H1 (cell line): ENCODE data around the gene PTGER3. TPM values are rescaled to one million over a fixed set of nuclear protein-coding genes. Genes with fewer than 3 reads are reported as not detected.

ENCODE experiments used
- CTCF ChIA-PET: fragments of 300-600 bp; sonication (Branson Sonifier 250); formaldehyde crosslinking; loops from one replicate; lab custom pipeline; 2021; ENCODE audit not compliant: partially characterized antibody; lab: Charles Lee
- POLR2A ChIA-PET: fragments of 300-600 bp; sonication (Branson Sonifier 250); formaldehyde crosslinking; loops from one replicate; lab custom pipeline; 2021; ENCODE audit warnings: inconsistent platforms; ENCODE audit not compliant: partially characterized antibody; lab: Charles Lee
- DNase-seq, 2 experiments: peaks; one replicate each; pipeline versions ENCODE4 v3.0.0 to v3.0.0-alpha.2; 2010 to 2022; ENCODE audit warnings: low spot score in 2 of 2, low read depth in 1 of 2, mixed read lengths in 1 of 2
- FAIRE-seq: peaks from 2 replicates; lab custom pipeline; 2011; peaks lifted over from hg19 to GRCh38; lab: Jason Lieb, UNC
- H2AFZ ChIP-seq: 2 replicates; pipeline ENCODE4 v1.8.1; 2012; ENCODE audit warnings: low read length, inconsistent platforms
- H2AK5ac ChIP-seq: 2 replicates; pipeline ENCODE4 v1.6.1; 2013; ENCODE audit warnings: low read depth, low read length
- H2BK120ac ChIP-seq: replicated peaks from 2 replicates; pipeline ENCODE3; 2013; ENCODE audit warnings: low read depth, low read length, inconsistent platforms
- H2BK12ac ChIP-seq: 2 replicates; pipeline ENCODE4 v1.6.1; 2013; ENCODE audit warnings: low read depth, low read length
- H2BK15ac ChIP-seq: 2 replicates; pipeline ENCODE4 v1.6.1; 2013; ENCODE audit warnings: low read length
- H2BK20ac ChIP-seq: 2 replicates; pipeline ENCODE4 v1.6.1; 2013; ENCODE audit warnings: low read length
- H2BK5ac ChIP-seq: 2 replicates; pipeline ENCODE4 v1.6.1; 2013; ENCODE audit warnings: low read depth, low read length
- H3K14ac ChIP-seq: 2 replicates; pipeline ENCODE4 v1.6.1; 2013; ENCODE audit warnings: inconsistent platforms; ENCODE audit not compliant: insufficient read length
- H3K18ac ChIP-seq: 2 replicates; pipeline ENCODE4 v1.6.1; 2013; ENCODE audit warnings: low read length; ENCODE audit errors: extremely low read depth
- H3K23ac ChIP-seq: 2 replicates; pipeline ENCODE4 v1.6.1; 2013; ENCODE audit warnings: inconsistent platforms; ENCODE audit not compliant: insufficient read length
- H3K23me2 ChIP-seq: 2 replicates; pipeline ENCODE4 v1.6.1; 2013; ENCODE audit warnings: low read depth, low read length
- H3K27ac ChIP-seq: 2 replicates; pipeline ENCODE4 v1.6.1; 2011; ENCODE audit warnings: low read depth, low read length, inconsistent platforms
- H3K27me3 ChIP-seq, 4 experiments: replicated peaks in 1 of 4; 1 replicate in 1 of 4; 2 replicates in 3 of 4; pipeline versions ENCODE4 v1.6.1 to v1.8.1; 2011 to 2013; ENCODE audit warnings: low read length in 3 of 4, mild to moderate bottlenecking in 3 of 4, inconsistent platforms in 2 of 4, mixed read lengths in 2 of 4, moderate library complexity in 1 of 4; ENCODE audit not compliant: control insufficient read depth in 3 of 4, insufficient read depth in 3 of 4; ENCODE audit errors: extremely low read depth in 1 of 4
- H3K36me3 ChIP-seq, 4 experiments: 2 replicates each; pipeline versions ENCODE4 v1.6.1 to v1.8.1; 2011 to 2013; ENCODE audit warnings: mild to moderate bottlenecking in 4 of 4, low read length in 3 of 4, moderate library complexity in 2 of 4, control low read depth in 1 of 4, inconsistent platforms in 1 of 4; ENCODE audit not compliant: insufficient read depth in 4 of 4, control insufficient read depth in 2 of 4
- H3K4ac ChIP-seq: replicated peaks from 2 replicates; pipeline ENCODE3; 2013; ENCODE audit warnings: low read length, low read depth, mixed read lengths, inconsistent platforms; ENCODE audit not compliant: insufficient read length
- H3K4me1 ChIP-seq, 4 experiments: replicated peaks in 1 of 4; 1 replicate in 1 of 4; 2 replicates in 3 of 4; pipeline versions ENCODE4 v1.6.1 to v1.8.1; 2011 to 2013; ENCODE audit warnings: low read length in 3 of 4, inconsistent platforms in 2 of 4, mixed read lengths in 1 of 4; ENCODE audit not compliant: insufficient read depth in 4 of 4, control insufficient read depth in 3 of 4
- H3K4me2 ChIP-seq, 2 experiments: 2 replicates each; pipeline versions ENCODE4 v1.6.1 to v1.8.1; 2011 to 2013; ENCODE audit warnings: low read depth in 2 of 2, low read length in 2 of 2, control low read depth in 1 of 2, inconsistent platforms in 1 of 2, mild to moderate bottlenecking in 1 of 2; ENCODE audit not compliant: insufficient read depth in 1 of 2
- H3K4me3 ChIP-seq, 4 experiments: fragments of 200-600, 300-600 bp in 1 of 4; sonication (generic), shearing (Covaris generic), sonication (Bioruptor Twin) in 1 of 4; 2 replicates each; pipeline versions ENCODE4 v1.5.1 to v1.8.1; 2011 to 2016; ENCODE audit warnings: low read length in 4 of 4, low read depth in 3 of 4, control low read depth in 2 of 4, inconsistent platforms in 2 of 4, mild to moderate bottlenecking in 2 of 4, mixed read lengths in 1 of 4, moderate library complexity in 1 of 4; ENCODE audit not compliant: insufficient read depth in 2 of 4; ENCODE audit errors: extremely low read depth in 1 of 4
- H3K56ac ChIP-seq: replicated peaks from 2 replicates; pipeline ENCODE3; 2013; ENCODE audit warnings: low read depth, mild to moderate bottlenecking, mixed read lengths, low read length, inconsistent platforms; ENCODE audit not compliant: insufficient read length
- H3K79me1 ChIP-seq: 2 replicates; pipeline ENCODE4 v1.6.1; 2013; ENCODE audit warnings: low read depth, low read length, control low read depth
- H3K79me2 ChIP-seq, 2 experiments: 2 replicates each; pipeline versions ENCODE4 v1.6.1 to v1.8.1; 2012 to 2013; ENCODE audit warnings: low read length in 2 of 2, mild to moderate bottlenecking in 2 of 2, inconsistent platforms in 1 of 2; ENCODE audit not compliant: insufficient read depth in 2 of 2, control insufficient read depth in 1 of 2
- H3K9ac ChIP-seq, 4 experiments: replicated peaks in 1 of 4; 1 replicate in 1 of 4; 2 replicates in 3 of 4; pipeline versions ENCODE4 v1.6.1 to v1.8.1; 2011 to 2013; ENCODE audit warnings: low read depth in 3 of 4, low read length in 3 of 4, control low read depth in 2 of 4, mild to moderate bottlenecking in 2 of 4, moderate library complexity in 2 of 4, inconsistent platforms in 1 of 4; ENCODE audit errors: extremely low read depth in 1 of 4
- H3K9me3 ChIP-seq, 2 experiments: 2 replicates each; pipeline versions ENCODE4 v1.6.1 to v1.8.1; 2012 to 2013; ENCODE audit warnings: mild to moderate bottlenecking in 2 of 2, moderate library complexity in 2 of 2, control low read depth in 1 of 2, inconsistent platforms in 1 of 2, low read depth in 1 of 2, low read length in 1 of 2, mixed read lengths in 1 of 2; ENCODE audit not compliant: insufficient read depth in 2 of 2
- H4K20me1 ChIP-seq, 2 experiments: replicated peaks in 1 of 2; 2 replicates each; pipeline versions ENCODE3 to v1.8.1; 2011 to 2013; ENCODE audit warnings: inconsistent platforms in 2 of 2, low read length in 2 of 2, mild to moderate bottlenecking in 1 of 2; ENCODE audit not compliant: insufficient read depth in 2 of 2, control insufficient read depth in 1 of 2
- H4K5ac ChIP-seq: 2 replicates; pipeline ENCODE4 v1.6.1; 2013; ENCODE audit warnings: low read length, low read depth, mixed read lengths, inconsistent platforms; ENCODE audit not compliant: insufficient read length
- H4K8ac ChIP-seq: 2 replicates; pipeline ENCODE4 v1.8.0; 2013; ENCODE audit warnings: mild to moderate bottlenecking, moderate library complexity, low read length, inconsistent platforms; ENCODE audit not compliant: insufficient read depth; ENCODE audit errors: extremely low read depth
- H4K91ac ChIP-seq: replicated peaks from 2 replicates; pipeline ENCODE3; 2013; ENCODE audit warnings: low read length, mixed read lengths, inconsistent platforms; ENCODE audit not compliant: insufficient read length
- JUND ChIP-seq: IDR thresholded peaks from 2 replicates; pipeline ENCODE4 v1.6.1; 2011; ENCODE audit warnings: mild to moderate bottlenecking, improper control_type of control experiment, low read length
- WGBS, 2 experiments: shearing (Covaris generic) in 1 of 2; methylation state at CpG; one replicate each; pipeline versions ENCODE4 v1.1.6 to v1.1.7; 2013 to 2015; ENCODE audit warnings: low lambda C conversion rate in 2 of 2, mixed read lengths in 2 of 2, inconsistent platforms in 1 of 2, low coverage in 1 of 2, missing lambda C conversion rate in 1 of 2; ENCODE audit not compliant: insufficient replicate concordance in 2 of 2, insufficient coverage in 1 of 2, insufficient read length in 1 of 2; ENCODE audit errors: extremely low coverage in 1 of 2, missing lambda C conversion rate in 1 of 2; 5-methylcytosine and 5-hydroxymethylcytosine counted together
- polyA plus RNA-seq, 7 experiments: library from polyadenylated mRNA; depleted of rRNA in 3 of 7; stranded (reverse) in 5 of 7; unstranded in 2 of 7; fragments of >200 nt in 5 of 7; fragments of 200-250 nt in 2 of 7; gene quantifications; 1 replicate in 5 of 7; 2 replicates in 1 of 7; 4 replicates in 1 of 7; pipeline versions ENCODE4 v1.2.1 to v1.2.3, GENCODE V29; 2011 to 2013; ENCODE audit warnings: missing spikeins in 2 of 7, mixed read lengths in 2 of 7
- total RNA-seq: library from RNA; stranded (reverse); fragmentation: NEBNext Ultra II Directional; extraction: Animal tissue kit (Norgen Biotek cat#: 25700); gene quantifications from 2 replicates; pipeline ENCODE4 v1.2.1, GENCODE V29; 2021

Gene PTGER3
- total and polyA plus RNA-seq, 2 of the 8 experiments (the other 6 are each of a cell fraction or from before 2014, with no cell fraction given), result 0.38 to 0.82 TPM

GRCh38 chr1:71026093-71026492, 21.5 kb downstream of the PTGER3 start:
- H3K79me1 ChIP-seq, result no peaks in the 10 kb centered on the region
- H2AK5ac ChIP-seq, result no peak overlapping the region
- POLR2A ChIA-PET, result no interaction called here
- CTCF ChIA-PET, result no interaction called here
- H3K4ac ChIP-seq, result no peak overlapping the region
- H2AFZ ChIP-seq, result peak overlapping the region; percentile 39; the same call in 1 of the 2 replicates
- no peak for DNase-seq
- no peaks in the 10 kb centered on the region for H3K79me2 ChIP-seq
- no peak overlapping the region for H2BK15ac ChIP-seq
- no peak overlapping the region for H2BK120ac ChIP-seq
- no peak overlapping the region for H3K56ac ChIP-seq
- no peak overlapping the region for H3K4me2 ChIP-seq
- no peaks in the 10 kb centered on the region for H3K4me1 ChIP-seq
- no peak overlapping the region for H4K91ac ChIP-seq
- H3K36me3 ChIP-seq, result no peaks in the 10 kb centered on the region
- H4K5ac ChIP-seq, result no peak overlapping the region
- H3K23ac ChIP-seq, result no peak overlapping the region
- H4K20me1 ChIP-seq, result no peaks in the 10 kb centered on the region
- H3K27me3 ChIP-seq, result no peaks in the 10 kb centered on the region
- FAIRE-seq, result no peak
- no peak for TF ChIP-seq JUND
- H3K27ac ChIP-seq, result no peak overlapping the region
- no peak overlapping the region for H2BK5ac ChIP-seq
- no peaks in the 10 kb centered on the region for H3K23me2 ChIP-seq
- no peak overlapping the region for H4K8ac ChIP-seq
- no peaks in the 10 kb centered on the region for H3K9me3 ChIP-seq
- whole genome bisulfite sequencing, 2 experiments, result 92% methylated on average over 4 of the region's 4 CpGs; no CpG with 5 or more reads in 1 of the 2 experiments
- H3K4me3 ChIP-seq, result no peak overlapping the region
- H3K9ac ChIP-seq, result no peak overlapping the region
- no peak overlapping the region for H2BK12ac ChIP-seq
- no peak overlapping the region for H3K18ac ChIP-seq
- H2BK20ac ChIP-seq, result no peak overlapping the region
- no peak overlapping the region for H3K14ac ChIP-seq
